Neural cell (in vitro differentiated cells): Measurements from ENCODE around the gene LRRK2.
A peak's percentile ranks its signal among the peaks of the same experiment; 100 is the strongest.

ENCODE experiments used
- CTCF ChIP-seq: fragments of 450-650 bp; IDR thresholded peaks from 2 replicates; pipeline ENCODE4 v1.5.1; 2014; ENCODE audit warnings: antibody characterized with exemption, mild to moderate bottlenecking, moderate library complexity; ENCODE audit not compliant: poor library complexity, severe bottlenecking
- RAD21 ChIP-seq: fragments of 450-650 bp; conservative IDR thresholded peaks from 2 replicates; pipeline ENCODE4 v1.6.1; 2014; ENCODE audit warnings: antibody characterized with exemption, mild to moderate bottlenecking, moderate library complexity

- TF ChIP-seq CTCF: peak; percentile 69
- TF ChIP-seq RAD21: peak; percentile 70
Observed at GRCh38 chr12:40336573-40337199, 111.9 kb downstream of the LRRK2 start.
